Measurements from ENCODE around the gene ELANE. TPM values are rescaled to one million over a fixed set of nuclear protein-coding genes. Genes with fewer than 3 reads are reported as not detected.
A peak's percentile ranks its signal among the peaks of the same experiment; 100 is the strongest.

The ELANE gene
- total and polyA plus RNA-seq, 2 experiments from 2014 or later: 0.81 to 0.83 TPM

DNA sequence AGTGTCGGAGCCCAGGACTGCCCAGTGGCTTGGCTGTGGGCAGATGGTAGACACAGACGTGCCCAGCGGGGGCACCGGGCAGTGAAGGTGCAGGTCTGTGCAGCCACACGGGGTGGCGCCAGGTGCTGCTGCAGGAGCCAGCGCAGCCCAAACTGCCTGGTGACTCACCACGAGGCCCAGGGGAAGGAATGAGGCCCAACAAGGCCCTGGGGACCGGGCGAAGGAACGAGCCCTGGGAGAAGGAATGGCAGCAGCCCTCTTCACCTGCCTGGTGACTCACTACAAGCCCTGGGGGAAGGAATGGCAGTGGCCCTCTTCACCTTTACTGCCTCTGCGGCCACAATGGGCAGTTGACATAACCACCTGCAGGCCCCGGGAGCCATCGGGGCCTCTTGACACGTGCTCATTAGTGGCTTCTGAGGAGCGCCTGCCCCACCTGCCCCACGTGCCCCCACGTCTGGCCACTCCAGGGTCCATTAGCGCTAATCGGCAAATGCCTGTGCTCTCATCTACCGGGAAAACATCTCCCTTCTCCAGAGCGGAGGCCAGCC, 31.6 kb downstream of the ELANE start:
- Histone ChIP-seq H4K20me1 (ENCODE audit: insufficient read depth, poor library complexity, severe bottlenecking) (no peaks in the 10 kb centered on the region), H3K9me2 (replicated peaks; ENCODE audit: insufficient read depth) (no peaks in the 10 kb centered on the region), H3K27me3 (no peaks in the 10 kb centered on the region), H3K9me3 (ENCODE audit: low read depth) (no peaks in the 10 kb centered on the region), H2AFZ (no peak overlapping the region), H3K4me1 (ENCODE audit: insufficient read depth) (no peaks in the 10 kb centered on the region), H3K79me2 (no peaks in the 10 kb centered on the region), H3K4me2 (no peak overlapping the region), H3K36me3 (replicated peaks; ENCODE audit: insufficient read depth, low read depth) (no peaks in the 10 kb centered on the region), H3K4me3 (no peak overlapping the region), H3K27ac (no peak overlapping the region)
- DNase-seq (ENCODE audit: low spot score): peak; percentile 63
- TF ChIP-seq EZH2phosphoT487 (IDR thresholded peaks at IDR 0.05; ENCODE audit: low read depth, severe bottlenecking, unreplicated experiment): no peak
- TF ChIP-seq, protein P1, sequence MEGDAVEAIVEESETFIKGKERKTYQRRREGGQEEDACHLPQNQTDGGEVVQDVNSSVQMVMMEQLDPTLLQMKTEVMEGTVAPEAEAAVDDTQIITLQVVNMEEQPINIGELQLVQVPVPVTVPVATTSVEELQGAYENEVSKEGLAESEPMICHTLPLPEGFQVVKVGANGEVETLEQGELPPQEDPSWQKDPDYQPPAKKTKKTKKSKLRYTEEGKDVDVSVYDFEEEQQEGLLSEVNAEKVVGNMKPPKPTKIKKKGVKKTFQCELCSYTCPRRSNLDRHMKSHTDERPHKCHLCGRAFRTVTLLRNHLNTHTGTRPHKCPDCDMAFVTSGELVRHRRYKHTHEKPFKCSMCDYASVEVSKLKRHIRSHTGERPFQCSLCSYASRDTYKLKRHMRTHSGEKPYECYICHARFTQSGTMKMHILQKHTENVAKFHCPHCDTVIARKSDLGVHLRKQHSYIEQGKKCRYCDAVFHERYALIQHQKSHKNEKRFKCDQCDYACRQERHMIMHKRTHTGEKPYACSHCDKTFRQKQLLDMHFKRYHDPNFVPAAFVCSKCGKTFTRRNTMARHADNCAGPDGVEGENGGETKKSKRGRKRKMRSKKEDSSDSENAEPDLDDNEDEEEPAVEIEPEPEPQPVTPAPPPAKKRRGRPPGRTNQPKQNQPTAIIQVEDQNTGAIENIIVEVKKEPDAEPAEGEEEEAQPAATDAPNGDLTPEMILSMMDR (IDR thresholded peaks at IDR 0.05; ENCODE audit: poor library complexity): peak; percentile 8
- 85% methylated on average over 22 of the region's 22 CpGs for WGBS (ENCODE audit: low lambda C conversion rate, missing lambda C conversion rate)

DNA sequence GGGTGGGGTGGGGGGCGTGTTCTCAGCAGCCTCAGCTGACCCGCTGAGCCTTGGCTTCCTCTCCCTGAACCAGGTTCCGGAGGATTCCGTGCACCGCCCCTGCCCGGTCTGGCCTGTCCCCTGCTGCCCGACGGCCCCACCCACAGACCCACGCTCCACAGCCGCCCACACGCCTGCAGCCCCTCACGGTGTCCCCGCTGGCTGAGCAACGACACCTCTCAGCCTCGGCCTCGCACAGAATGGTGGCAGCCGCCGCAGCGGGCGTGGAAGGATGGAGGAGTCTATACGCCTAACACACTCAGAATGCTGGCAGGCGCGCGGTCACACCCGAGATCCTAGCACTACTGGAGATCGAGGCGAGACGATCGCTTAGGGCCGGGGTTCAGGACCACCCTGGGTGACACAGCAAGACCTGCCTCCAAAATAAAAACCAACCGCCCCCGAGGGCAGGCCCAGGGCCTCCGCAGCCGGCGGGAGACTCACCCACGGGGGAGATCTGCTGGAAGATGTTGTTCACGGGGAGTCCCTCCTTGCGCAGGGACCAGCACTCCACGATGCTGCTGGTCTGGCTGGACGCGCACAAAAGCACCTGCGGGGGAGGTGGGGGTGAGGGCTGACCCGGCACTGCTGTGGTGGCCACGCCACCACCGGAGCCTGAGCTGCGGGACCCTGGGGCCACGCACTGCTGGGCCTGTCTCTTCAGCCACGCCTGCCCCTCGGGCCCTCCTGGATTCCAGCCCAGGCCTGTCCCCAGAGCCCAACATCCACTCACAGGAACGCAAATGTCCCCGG, 32.5 kb downstream of the ELANE start:
- Histone ChIP-seq H2AFZ (no peak overlapping the region), H3K36me3 (replicated peaks; ENCODE audit: insufficient read depth, low read depth) (no peaks in the 10 kb centered on the region), H3K4me3 (no peak overlapping the region), H3K27ac (no peak overlapping the region), H3K4me2 (no peak overlapping the region), H3K4me1 (ENCODE audit: insufficient read depth) (no peaks in the 10 kb centered on the region), H3K9me2 (replicated peaks; ENCODE audit: insufficient read depth) (no peaks in the 10 kb centered on the region), H3K79me2 (no peaks in the 10 kb centered on the region), H4K20me1 (ENCODE audit: insufficient read depth, poor library complexity, severe bottlenecking) (no peaks in the 10 kb centered on the region), H3K27me3 (no peaks in the 10 kb centered on the region), H3K9me3 (ENCODE audit: low read depth) (no peaks in the 10 kb centered on the region)
- TF ChIP-seq EZH2phosphoT487 (IDR thresholded peaks at IDR 0.05; ENCODE audit: low read depth, severe bottlenecking, unreplicated experiment) (no peak), EZH2 (IDR thresholded peaks at IDR 0.05; ENCODE audit: borderline replicate concordance) (no peak)
- TF ChIP-seq, protein P1 (IDR thresholded peaks at IDR 0.05; ENCODE audit: poor library complexity): no peak
- WGBS (ENCODE audit: low lambda C conversion rate, missing lambda C conversion rate): 97% methylated on average over 41 of the region's 51 CpGs
- no peak for DNase-seq (ENCODE audit: low spot score)

DNA sequence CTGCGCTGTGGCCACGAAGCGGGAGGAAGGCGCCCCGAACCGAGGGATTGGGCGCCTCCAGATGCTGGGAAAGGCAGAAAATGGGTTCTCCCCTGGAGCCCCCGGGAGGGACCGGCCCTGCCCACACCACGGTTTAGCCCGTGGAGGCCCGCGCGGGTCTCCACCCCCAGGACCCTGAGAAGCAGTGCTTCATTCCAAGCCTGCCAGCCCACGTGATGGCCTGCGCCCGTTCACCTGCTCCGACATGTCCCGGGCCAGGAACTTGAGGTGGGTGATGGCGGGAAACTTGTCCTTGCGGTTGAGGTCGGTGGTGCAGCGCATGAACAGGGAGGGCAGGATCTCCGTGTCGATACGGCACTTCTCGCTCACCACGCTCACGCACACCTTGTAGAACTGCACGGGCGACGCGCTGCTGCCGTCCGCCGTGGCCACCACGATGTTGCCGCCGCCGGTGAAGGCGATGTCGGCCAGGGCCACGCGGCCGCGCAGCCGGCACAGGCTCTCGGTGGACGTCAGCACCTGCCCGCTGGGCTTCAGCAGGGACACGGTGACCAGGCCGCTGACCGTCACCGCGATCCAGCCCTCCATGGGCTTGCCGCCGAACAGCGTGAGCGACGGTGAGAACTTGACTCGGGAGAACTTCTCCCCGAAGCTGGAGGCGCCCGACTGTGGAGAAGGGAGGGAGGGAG, 33.6 kb downstream of the ELANE start:
- H3K27me3 ChIP-seq: no peaks in the 10 kb centered on the region
- H3K27ac ChIP-seq: no peak overlapping the region
- no peaks in the 10 kb centered on the region for H3K9me3 ChIP-seq (ENCODE audit: low read depth)
- H3K9me2 ChIP-seq (replicated peaks; ENCODE audit: insufficient read depth): no peaks in the 10 kb centered on the region
- no peak overlapping the region for H3K4me2 ChIP-seq
- H3K36me3 ChIP-seq (replicated peaks; ENCODE audit: insufficient read depth, low read depth): no peaks in the 10 kb centered on the region
- no peaks in the 10 kb centered on the region for H3K4me1 ChIP-seq (ENCODE audit: insufficient read depth)
- no peaks in the 10 kb centered on the region for H4K20me1 ChIP-seq (ENCODE audit: insufficient read depth, poor library complexity, severe bottlenecking)
- H2AFZ ChIP-seq: no peak overlapping the region
- peaks cover 5% of the 10 kb centered on the region for H3K79me2 ChIP-seq
- no peak for DNase-seq (ENCODE audit: low spot score)
- TF ChIP-seq, protein P1 (IDR thresholded peaks at IDR 0.05; ENCODE audit: poor library complexity): no peak
- TF ChIP-seq EZH2phosphoT487 (IDR thresholded peaks at IDR 0.05; ENCODE audit: low read depth, severe bottlenecking, unreplicated experiment) (no peak), EZH2 (IDR thresholded peaks at IDR 0.05; ENCODE audit: borderline replicate concordance) (no peak)
- 99% methylated on average over 60 of the region's 64 CpGs for WGBS (ENCODE audit: low lambda C conversion rate, missing lambda C conversion rate)
- H3K4me3 ChIP-seq: no peak overlapping the region

All from hepatocyte (in vitro differentiated cells).